Activated T-cell treated with anti-CD3 and anti-CD28 coated beads, Interleukin-2, amount 50 U/mL, for 1 hour (primary cell): ENCODE data around the gene RSPH6A.
"Not testable (repeated sequence)": the region's sequence is repeated elsewhere in the genome, so short reads cannot be mapped to it uniquely, and the experiment has no call there.

Source experiments
- DNase-seq: peaks from one replicate; pipeline ENCODE4 v3.0.0-alpha.2; 2020

The RSPH6A gene

DNA sequence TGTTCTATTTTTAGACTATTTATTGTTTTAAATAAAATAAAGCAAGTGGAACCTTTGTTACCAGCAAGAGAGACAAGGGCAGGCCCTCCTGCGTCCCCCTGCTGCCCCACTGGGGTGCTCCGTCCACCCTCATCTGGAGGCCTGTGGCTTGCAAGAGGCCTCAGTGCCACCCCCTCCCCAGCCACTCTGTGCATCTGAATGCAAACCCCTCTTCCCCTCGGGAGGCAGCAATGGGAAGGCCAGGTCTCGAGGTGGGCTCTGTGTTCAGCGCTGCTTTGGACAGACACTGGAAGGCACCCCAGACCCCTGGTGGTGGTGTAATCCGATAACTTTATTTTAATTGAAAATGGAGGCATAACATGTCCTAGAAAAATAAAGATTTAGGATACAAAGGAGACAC is 50.6 kb downstream of the RSPH6A start:
- no peak for DNase-seq

DNA sequence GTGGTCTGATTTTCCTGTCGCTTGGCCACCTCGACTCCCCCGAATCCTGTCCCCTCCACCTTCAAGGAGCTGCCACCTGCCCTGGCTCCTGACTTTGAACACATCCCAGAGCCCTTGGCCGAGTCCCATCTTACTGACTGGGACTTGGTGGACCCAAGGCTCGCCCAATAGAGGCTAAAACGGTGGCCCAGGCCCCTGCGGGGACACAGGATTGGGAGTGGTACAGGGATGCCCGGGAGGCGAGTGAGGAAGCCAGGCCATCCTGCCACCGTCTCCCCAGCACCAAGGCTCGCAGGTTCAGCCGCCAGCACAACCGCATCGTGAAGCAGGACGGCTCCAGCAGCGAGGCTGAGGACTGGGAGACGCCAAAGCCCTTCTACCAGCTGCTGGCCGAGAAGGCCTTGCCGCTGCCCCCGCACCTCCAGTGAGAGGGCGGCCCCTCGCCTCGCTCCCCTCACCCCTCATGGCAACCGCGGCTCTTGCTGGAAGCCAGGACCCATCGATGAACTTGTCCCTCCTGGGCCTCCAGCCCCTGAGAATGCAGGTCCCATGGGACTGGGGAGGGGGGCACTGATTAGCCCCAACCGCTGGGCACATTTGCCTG is 51.3 kb downstream of the RSPH6A start:
- no peak for DNase-seq

GRCh38 chr19:45762870-45763631 is 52.1 kb downstream of the RSPH6A start:
- no peak for DNase-seq

GRCh38 chr19:45761714-45762113 is 53.4 kb downstream of the RSPH6A start:
- no peak for DNase-seq

DNA sequence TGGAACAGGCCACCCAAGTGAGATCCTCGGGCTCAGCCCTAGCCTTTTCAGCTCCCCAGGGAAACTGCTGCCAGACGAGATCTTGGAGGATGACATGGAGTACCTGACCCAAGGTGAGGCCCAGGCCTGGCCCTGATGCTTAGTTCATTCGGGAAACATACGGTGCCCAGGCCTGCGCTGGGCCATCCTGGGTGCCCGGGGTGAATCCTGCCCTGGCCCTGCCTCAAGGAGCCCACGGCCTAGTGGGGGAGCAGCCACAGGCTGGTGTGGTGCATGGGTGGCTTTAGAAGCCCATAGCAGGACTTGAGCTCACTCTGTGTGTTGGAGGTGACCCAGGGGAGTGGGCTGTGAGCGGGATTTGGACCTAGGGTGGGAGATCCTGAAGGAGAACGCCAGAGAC is 56.2 kb downstream of the RSPH6A start:
- no peak for DNase-seq

GRCh38 chr19:45757695-45758094 is 57.4 kb downstream of the RSPH6A start:
- DNase-seq = no peak

DNA sequence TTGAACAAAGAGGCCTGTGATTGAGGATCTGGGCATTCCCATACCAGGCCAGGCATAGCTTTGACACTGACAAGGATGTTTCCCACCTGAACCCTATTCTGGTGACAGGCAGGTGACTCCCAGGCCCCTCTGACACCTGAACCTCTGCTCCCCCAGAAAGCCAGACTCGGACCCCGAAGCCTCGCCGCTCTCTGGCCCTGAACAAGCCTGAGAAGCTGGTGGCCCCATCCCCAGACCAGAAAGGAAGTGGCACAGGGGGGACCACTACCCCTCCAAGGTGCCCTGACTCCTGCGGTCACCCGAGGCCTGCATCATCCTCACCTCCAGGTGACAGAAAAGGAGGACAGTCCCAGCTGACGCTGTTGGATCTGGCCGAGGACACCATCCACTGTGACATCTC is 60.8 kb downstream of the RSPH6A start:
- DNase-seq = no peak

DNA sequence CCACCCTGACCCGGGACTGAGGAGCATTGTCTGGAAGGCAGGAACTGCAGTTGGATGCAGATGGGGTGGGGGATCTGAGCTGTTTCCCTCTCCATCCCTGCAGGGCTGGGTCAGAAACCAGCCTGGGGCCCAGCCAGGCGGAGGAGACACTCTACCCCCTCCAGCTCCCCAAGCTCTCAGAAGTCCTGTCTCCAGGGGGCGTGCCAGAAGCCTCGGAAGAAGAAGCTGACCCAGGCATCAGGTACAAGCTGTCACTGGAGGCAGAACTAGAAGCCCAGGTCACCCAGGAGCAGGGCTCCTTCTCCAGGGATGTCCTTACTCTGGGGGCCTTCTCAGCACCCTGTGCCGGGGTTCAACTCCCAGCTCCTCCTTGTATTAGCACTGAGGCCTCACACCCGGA is 61.6 kb downstream of the RSPH6A start:
- no peak for DNase-seq

DNA sequence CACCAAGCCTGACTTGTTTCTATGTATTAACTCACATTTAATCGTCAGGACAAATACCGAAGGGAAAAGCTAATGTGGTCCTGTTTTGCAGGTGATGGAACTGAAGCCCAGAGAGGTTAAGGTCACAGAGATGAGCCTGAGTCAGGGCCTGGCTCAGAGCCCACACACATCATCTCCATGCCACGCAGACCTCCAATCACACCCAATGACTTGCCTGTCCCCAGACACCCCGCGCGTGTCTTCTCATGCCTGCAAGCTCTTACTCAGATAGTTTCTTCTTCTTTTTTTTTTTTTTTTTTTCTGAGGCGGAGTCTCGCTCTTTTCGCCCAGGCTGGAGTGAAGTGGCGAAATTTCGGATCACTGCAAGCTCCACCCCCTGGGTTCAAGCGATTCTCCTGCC is 62.5 kb downstream of the RSPH6A start:
- no peak for DNase-seq

GRCh38 chr19:45751483-45751882 is 63.6 kb downstream of the RSPH6A start:
- DNase-seq = not testable (repeated sequence)

DNA sequence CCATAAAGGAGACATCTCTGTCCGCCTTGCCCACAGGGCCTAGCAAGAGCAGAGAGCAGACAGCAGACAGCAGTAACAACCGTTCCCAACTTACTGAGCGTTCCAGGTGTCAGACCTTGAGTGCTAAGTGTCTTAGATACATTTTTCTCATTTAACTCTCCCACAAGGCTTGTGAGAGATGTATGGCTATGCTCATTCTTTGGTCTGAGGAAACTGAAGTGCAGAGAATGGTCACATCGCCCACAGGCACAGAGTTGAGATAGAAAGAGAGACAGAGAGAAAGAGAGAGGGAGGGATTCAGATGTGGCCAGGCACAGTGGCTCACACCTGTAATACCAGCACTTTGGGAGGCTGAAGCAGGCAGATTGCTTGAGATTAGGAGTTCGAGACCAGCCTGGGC is 67.6 kb downstream of the RSPH6A start:
- DNase-seq = no peak

DNA sequence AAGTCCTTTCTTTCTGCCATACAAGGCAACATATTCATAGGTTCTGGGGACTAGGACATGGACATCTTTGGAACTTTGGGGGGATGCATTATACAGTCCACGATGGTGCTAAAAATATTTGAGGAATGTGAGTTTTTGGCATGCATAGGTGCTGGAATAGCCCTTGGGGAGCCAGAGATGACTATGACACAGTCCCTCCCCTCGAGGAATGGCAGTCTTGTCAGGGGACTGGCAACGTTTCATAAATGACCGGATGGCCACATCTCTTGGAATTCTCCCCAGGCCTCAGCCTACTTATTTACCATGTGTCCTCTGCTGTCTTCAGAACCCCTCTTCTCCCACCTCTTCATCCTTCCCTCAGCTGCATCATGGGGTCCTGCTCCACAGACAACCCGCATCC is 68.2 kb downstream of the RSPH6A start:
- DNase-seq = no peak
